WTC11 (cell line): ENCODE measurements around the gene KLHL40. TPM values are rescaled to one million over a fixed set of nuclear protein-coding genes. Genes with fewer than 3 reads are reported as not detected.

Experiments
- ATAC-seq: fragments of 200-7000 bp; cut with Tn5 transposase; 2 replicates; pipeline ENCODE4 v1.10.0; 2021; ENCODE audit warnings: mild to moderate bottlenecking, moderate library complexity
- CTCF ChIA-PET: fragments of 300-600 bp; sonication (Branson Sonifier 250); formaldehyde crosslinking; loops from one replicate; lab custom pipeline; 2021; ENCODE audit warnings: antibody characterized with exemption; lab: Charles Lee
- POLR2A ChIA-PET: fragments of 350-600 bp; sonication (Branson Sonifier 250); formaldehyde crosslinking; loops from one replicate; lab custom pipeline; 2021; ENCODE audit warnings: antibody characterized with exemption; lab: Charles Lee
- DNase-seq: peaks from one replicate; pipeline ENCODE4 v3.0.0; 2021; ENCODE audit warnings: low spot score
- H3K27ac Mint-ChIP-seq: 2 replicates; pipeline ENCODE4 v1.8.0; 2021; ENCODE audit warnings: mixed read lengths
- H3K27me3 Mint-ChIP-seq: 2 replicates; pipeline ENCODE4 v1.8.0; 2021; ENCODE audit warnings: low read depth, mild to moderate bottlenecking, moderate library complexity, mixed read lengths
- H3K36me3 Mint-ChIP-seq: 2 replicates; pipeline ENCODE4 v1.8.0; 2021; ENCODE audit warnings: mixed read lengths
- H3K4me1 Mint-ChIP-seq: 2 replicates; pipeline ENCODE4 v1.8.0; 2022; ENCODE audit warnings: mixed read lengths
- H3K4me3 Mint-ChIP-seq: 2 replicates; pipeline ENCODE4 v1.8.0; 2021; ENCODE audit warnings: mild to moderate bottlenecking, moderate library complexity, mixed read lengths
- H3K9me3 Mint-ChIP-seq: 2 replicates; pipeline ENCODE4 v1.8.0; 2021; ENCODE audit warnings: mixed read lengths
- ATF1 ChIP-seq: sonication (generic); formaldehyde crosslinking; IDR thresholded peaks from 2 replicates; pipeline ENCODE4 v1.8.1; 2023; ENCODE audit warnings: mild to moderate bottlenecking, moderate library complexity, missing genetic modification reagents
- CREB1 ChIP-seq: sonication (generic); formaldehyde crosslinking; IDR thresholded peaks from 2 replicates; pipeline ENCODE4 v1.8.0; 2023; ENCODE audit warnings: mild to moderate bottlenecking, missing genetic modification reagents
- EMX1 ChIP-seq: fragments of 250-450 bp; sonication (Bioruptor Pico); IDR thresholded peaks from 2 replicates; pipeline ENCODE4 v1.8.0; 2021; ENCODE audit warnings: mild to moderate bottlenecking
- FOXP1 ChIP-seq: sonication (generic); formaldehyde crosslinking; IDR thresholded peaks from 2 replicates; pipeline ENCODE4 v1.8.0; 2022; ENCODE audit warnings: missing genetic modification reagents, mild to moderate bottlenecking, moderate library complexity, borderline replicate concordance
- GABPB1 ChIP-seq: sonication (generic); formaldehyde crosslinking; IDR thresholded peaks from 2 replicates; pipeline ENCODE4 v1.8.1; 2023; ENCODE audit warnings: mild to moderate bottlenecking, missing genetic modification reagents
- JUN ChIP-seq: sonication (generic); formaldehyde crosslinking; IDR thresholded peaks from 2 replicates; pipeline ENCODE4 v1.8.0; 2023; ENCODE audit warnings: mild to moderate bottlenecking, missing genetic modification reagents
- NFE2L1 ChIP-seq: sonication (generic); formaldehyde crosslinking; IDR thresholded peaks from 2 replicates; pipeline ENCODE4 v1.8.1; 2023; ENCODE audit warnings: missing genetic modification reagents
- NR2C2 ChIP-seq: sonication (generic); formaldehyde crosslinking; IDR thresholded peaks from 2 replicates; pipeline ENCODE4 v1.8.0; 2022; ENCODE audit warnings: mild to moderate bottlenecking, missing genetic modification reagents
- PRRX2 ChIP-seq: fragments of 250-450 bp; sonication (Bioruptor Pico); IDR thresholded peaks from 2 replicates; pipeline ENCODE4 v1.8.0; 2021; ENCODE audit warnings: mild to moderate bottlenecking
- SP1 ChIP-seq: sonication (generic); formaldehyde crosslinking; conservative IDR thresholded peaks from 2 replicates; pipeline ENCODE4 v1.8.1; 2022; ENCODE audit warnings: missing genetic modification reagents
- ZNF138 ChIP-seq: sonication (generic); formaldehyde crosslinking; conservative IDR thresholded peaks from 2 replicates; pipeline ENCODE4 v1.8.1; 2022; ENCODE audit warnings: mild to moderate bottlenecking, moderate library complexity, missing genetic modification reagents
- ZNF317 ChIP-seq: sonication (generic); formaldehyde crosslinking; IDR thresholded peaks from 2 replicates; pipeline ENCODE4 v1.8.1; 2023; ENCODE audit warnings: low read depth, mild to moderate bottlenecking, moderate library complexity, missing genetic modification reagents, borderline replicate concordance
- ZNF396 ChIP-seq: fragments of 250-450 bp; sonication (Bioruptor Pico); IDR thresholded peaks from 2 replicates; pipeline ENCODE4 v1.8.0; 2021; ENCODE audit warnings: mild to moderate bottlenecking, moderate library complexity, borderline replicate concordance
- ZNF423 ChIP-seq: fragments of 250-450 bp; sonication (Bioruptor Pico); IDR thresholded peaks from 2 replicates; pipeline ENCODE4 v2.1.2; 2022; ENCODE audit warnings: mild to moderate bottlenecking, moderate library complexity
- total RNA-seq: library from RNA; stranded (reverse); gene quantifications from 3 replicates; pipeline ENCODE4 v1.2.3, GENCODE V29; 2021
- TF ChIP-seq, protein P1 (sequence below): fragments of 250-450 bp; sonication (Bioruptor Pico); IDR thresholded peaks from 2 replicates; pipeline ENCODE4 v1.8.0; 2021; ENCODE audit warnings: mild to moderate bottlenecking
- TF ChIP-seq, protein P2 (sequence below): sonication (generic); formaldehyde crosslinking; conservative IDR thresholded peaks from 2 replicates; pipeline ENCODE4 v1.8.1; 2023; ENCODE audit warnings: mild to moderate bottlenecking, low read depth, missing genetic modification reagents, moderate library complexity
- TF ChIP-seq, protein P3 (sequence below): sonication (generic); formaldehyde crosslinking; IDR thresholded peaks from 2 replicates; pipeline ENCODE4 v1.8.1; 2023; ENCODE audit warnings: mild to moderate bottlenecking, missing genetic modification reagents, moderate library complexity
- TF ChIP-seq, protein P4 (sequence below): sonication (generic); formaldehyde crosslinking; IDR thresholded peaks from 2 replicates; pipeline ENCODE4 v1.8.0; 2022; ENCODE audit warnings: mild to moderate bottlenecking, missing genetic modification reagents
- TF ChIP-seq, protein P5 (sequence below): fragments of 250-450 bp; sonication (Bioruptor Pico); conservative IDR thresholded peaks from 2 replicates; pipeline ENCODE4 v1.9.0; 2021; ENCODE audit warnings: mild to moderate bottlenecking
- TF ChIP-seq, protein P6 (sequence below): fragments of 250-450 bp; sonication (Bioruptor Pico); IDR thresholded peaks from 2 replicates; pipeline ENCODE4 v1.9.0; 2021; ENCODE audit warnings: mild to moderate bottlenecking
- TF ChIP-seq, protein P7 (sequence below): sonication (generic); formaldehyde crosslinking; IDR thresholded peaks from 2 replicates; pipeline ENCODE4 v1.8.0; 2022; ENCODE audit warnings: mild to moderate bottlenecking, missing genetic modification reagents

The KLHL40 gene
- total RNA-seq, 1 experiment from 2014 or later = not detected

DNA sequence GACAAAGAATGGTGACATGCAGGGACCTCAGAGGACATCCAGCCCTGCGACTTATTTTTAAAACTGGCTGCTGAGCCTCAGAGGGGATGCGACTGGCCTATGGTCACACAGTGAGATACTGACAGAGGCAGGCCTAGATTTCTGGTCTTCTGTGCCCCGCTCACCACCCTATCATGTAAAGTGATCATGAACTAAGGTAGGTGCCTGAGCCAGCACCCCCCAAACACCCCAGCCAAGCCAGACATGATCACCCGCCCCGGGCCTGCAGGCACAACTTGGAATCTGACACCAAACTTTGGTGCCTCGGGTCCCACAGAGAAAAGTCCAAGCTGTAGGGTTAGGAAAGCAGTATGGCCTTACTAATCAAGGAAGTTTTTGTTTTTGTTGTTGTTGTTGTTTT is 51.2 kb downstream of the KLHL40 start:
- no peaks in the 10 kb centered on the region for H3K36me3 Mint-ChIP-seq
- no peak overlapping the region for H3K27ac Mint-ChIP-seq
- TF ChIP-seq FOXP1 (no peak), ZNF396 (CRISPR knock-in tag) (no peak), ZNF317 (CRISPR knock-in tag) (no peak), NR2C2 (CRISPR knock-in tag) (no peak), GABPB1 (CRISPR knock-in tag) (no peak), ATF1 (CRISPR knock-in tag) (no peak), JUN (CRISPR knock-in tag) (no peak), ZNF138 (CRISPR knock-in tag) (no peak), CREB1 (CRISPR knock-in tag) (no peak)
- TF ChIP-seq, protein P1, sequence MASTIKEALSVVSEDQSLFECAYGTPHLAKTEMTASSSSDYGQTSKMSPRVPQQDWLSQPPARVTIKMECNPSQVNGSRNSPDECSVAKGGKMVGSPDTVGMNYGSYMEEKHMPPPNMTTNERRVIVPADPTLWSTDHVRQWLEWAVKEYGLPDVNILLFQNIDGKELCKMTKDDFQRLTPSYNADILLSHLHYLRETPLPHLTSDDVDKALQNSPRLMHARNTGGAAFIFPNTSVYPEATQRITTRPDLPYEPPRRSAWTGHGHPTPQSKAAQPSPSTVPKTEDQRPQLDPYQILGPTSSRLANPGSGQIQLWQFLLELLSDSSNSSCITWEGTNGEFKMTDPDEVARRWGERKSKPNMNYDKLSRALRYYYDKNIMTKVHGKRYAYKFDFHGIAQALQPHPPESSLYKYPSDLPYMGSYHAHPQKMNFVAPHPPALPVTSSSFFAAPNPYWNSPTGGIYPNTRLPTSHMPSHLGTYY (CRISPR knock-in tag) = no peak
- TF ChIP-seq, protein P2, sequence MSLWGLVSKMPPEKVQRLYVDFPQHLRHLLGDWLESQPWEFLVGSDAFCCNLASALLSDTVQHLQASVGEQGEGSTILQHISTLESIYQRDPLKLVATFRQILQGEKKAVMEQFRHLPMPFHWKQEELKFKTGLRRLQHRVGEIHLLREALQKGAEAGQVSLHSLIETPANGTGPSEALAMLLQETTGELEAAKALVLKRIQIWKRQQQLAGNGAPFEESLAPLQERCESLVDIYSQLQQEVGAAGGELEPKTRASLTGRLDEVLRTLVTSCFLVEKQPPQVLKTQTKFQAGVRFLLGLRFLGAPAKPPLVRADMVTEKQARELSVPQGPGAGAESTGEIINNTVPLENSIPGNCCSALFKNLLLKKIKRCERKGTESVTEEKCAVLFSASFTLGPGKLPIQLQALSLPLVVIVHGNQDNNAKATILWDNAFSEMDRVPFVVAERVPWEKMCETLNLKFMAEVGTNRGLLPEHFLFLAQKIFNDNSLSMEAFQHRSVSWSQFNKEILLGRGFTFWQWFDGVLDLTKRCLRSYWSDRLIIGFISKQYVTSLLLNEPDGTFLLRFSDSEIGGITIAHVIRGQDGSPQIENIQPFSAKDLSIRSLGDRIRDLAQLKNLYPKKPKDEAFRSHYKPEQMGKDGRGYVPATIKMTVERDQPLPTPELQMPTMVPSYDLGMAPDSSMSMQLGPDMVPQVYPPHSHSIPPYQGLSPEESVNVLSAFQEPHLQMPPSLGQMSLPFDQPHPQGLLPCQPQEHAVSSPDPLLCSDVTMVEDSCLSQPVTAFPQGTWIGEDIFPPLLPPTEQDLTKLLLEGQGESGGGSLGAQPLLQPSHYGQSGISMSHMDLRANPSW = no peak
- TF ChIP-seq, protein P3, sequence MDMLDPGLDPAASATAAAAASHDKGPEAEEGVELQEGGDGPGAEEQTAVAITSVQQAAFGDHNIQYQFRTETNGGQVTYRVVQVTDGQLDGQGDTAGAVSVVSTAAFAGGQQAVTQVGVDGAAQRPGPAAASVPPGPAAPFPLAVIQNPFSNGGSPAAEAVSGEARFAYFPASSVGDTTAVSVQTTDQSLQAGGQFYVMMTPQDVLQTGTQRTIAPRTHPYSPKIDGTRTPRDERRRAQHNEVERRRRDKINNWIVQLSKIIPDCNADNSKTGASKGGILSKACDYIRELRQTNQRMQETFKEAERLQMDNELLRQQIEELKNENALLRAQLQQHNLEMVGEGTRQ (CRISPR knock-in tag) = no peak
- TF ChIP-seq, protein P4, sequence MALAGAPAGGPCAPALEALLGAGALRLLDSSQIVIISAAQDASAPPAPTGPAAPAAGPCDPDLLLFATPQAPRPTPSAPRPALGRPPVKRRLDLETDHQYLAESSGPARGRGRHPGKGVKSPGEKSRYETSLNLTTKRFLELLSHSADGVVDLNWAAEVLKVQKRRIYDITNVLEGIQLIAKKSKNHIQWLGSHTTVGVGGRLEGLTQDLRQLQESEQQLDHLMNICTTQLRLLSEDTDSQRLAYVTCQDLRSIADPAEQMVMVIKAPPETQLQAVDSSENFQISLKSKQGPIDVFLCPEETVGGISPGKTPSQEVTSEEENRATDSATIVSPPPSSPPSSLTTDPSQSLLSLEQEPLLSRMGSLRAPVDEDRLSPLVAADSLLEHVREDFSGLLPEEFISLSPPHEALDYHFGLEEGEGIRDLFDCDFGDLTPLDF (CRISPR knock-in tag) = no peak
- H3K4me1 Mint-ChIP-seq = peaks cover 45% of the 10 kb centered on the region
- no peak overlapping the region for H3K4me3 Mint-ChIP-seq
- POLR2A ChIA-PET = no interaction called here
- ATAC-seq (no peak), DNase-seq (no peak)
- peaks cover 6% of the 10 kb centered on the region; the same call in 1 of the 2 replicates for H3K27me3 Mint-ChIP-seq
- CTCF ChIA-PET = interaction anchor here (1.7 to 2.2 kb wide), 3 partner anchors 9 to 94 kb away, joined by 5 to 20 read pairs (median 11); no protein-coding TSS in a partner anchor
- H3K9me3 Mint-ChIP-seq = no peaks in the 10 kb centered on the region; the same call in 1 of the 2 replicates

DNA sequence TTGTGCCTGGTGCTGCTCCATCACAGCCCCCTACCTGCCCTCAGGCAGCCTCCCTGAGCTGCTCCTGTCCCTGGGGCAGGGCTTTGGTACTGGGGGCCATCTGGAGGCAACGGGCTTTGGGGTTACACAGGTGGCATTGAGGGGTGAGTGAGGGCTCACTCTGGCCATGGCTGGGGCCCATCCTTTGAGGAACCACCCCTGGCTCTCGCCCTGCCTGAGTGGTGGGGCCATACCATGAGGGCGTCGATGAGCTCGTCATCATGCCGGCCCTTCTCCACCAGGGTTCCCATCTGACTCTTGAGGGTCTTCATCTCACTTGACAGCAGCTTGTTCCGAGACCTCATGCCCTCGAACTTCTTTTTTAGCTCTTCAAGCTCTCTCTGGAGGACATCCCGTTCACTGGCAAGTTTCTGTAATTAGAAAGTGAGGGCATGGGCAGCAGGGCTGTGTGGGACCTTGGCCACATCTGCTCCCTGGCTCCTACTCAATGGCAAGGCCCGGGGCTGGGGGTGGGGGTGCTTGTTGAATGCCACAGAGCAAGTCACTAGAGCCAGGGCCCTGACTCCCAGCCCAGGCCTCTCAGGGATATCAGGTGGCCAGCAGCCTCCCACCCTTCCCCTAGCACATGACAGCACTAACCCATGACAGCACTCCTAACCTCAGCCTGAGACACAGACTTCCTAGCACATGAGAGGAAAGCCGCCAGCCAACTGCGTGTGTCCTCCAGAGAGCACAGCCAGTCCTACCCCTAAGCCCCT is 54.2 kb downstream of the KLHL40 start:
- Mint-ChIP-seq H3K4me1 (peaks cover 23% of the 10 kb centered on the region), H3K36me3 (no peaks in the 10 kb centered on the region), H3K9me3 (no peaks in the 10 kb centered on the region; the same call in 1 of the 2 replicates), H3K4me3 (no peak overlapping the region), H3K27ac (no peak overlapping the region), H3K27me3 (peaks cover 6% of the 10 kb centered on the region; the same call in 1 of the 2 replicates)
- no peak for DNase-seq
- POLR2A ChIA-PET = no interaction called here
- 0 out of 2 replicates have a peak, but pooled peaks have one; percentile 9 for ATAC-seq
- CTCF ChIA-PET = interaction anchor here (2.1 kb wide), 1 partner anchor 11 kb away, joined by 10 read pairs; no protein-coding TSS in a partner anchor
- TF ChIP-seq, protein P5, sequence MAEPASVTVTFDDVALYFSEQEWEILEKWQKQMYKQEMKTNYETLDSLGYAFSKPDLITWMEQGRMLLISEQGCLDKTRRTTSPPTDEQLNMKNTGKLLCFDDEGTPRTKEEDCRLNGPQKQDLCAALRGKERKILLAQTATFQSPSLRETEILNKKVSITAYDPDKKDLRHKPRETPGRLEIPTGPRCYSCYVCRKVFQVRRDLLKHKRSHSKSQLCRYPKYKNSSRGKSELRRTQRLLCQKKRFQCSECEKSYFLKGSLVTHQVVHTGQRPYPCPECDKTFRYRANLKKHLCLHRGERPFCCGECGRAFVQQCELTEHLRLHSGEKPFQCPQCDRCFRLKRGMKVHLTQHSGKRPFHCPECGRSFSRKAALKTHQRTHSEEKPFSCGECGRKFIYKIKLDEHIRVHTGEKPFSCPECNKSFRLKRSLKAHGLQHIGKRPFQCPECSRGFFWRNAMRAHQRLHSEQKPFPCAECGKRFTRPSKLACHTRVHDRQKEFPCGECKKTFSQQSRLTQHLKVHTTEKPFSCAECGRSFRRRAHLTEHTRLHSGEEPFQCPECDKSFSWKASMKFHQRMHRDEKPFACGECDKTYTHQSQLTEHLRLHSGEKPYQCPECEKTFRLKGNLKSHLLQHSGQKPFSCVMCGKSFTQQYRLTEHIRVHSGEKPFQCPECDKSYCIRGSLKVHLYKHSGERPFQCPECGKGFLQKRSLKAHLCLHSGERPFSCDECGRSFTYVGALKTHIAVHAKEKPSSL = no peak
- TF ChIP-seq ZNF423 (CRISPR knock-in tag) (no peak), EMX1 (CRISPR knock-in tag) (no peak), SP1 (CRISPR knock-in tag) (no peak), PRRX2 (CRISPR knock-in tag) (no peak), NFE2L1 (CRISPR knock-in tag) (no peak)
- TF ChIP-seq, protein P6, sequence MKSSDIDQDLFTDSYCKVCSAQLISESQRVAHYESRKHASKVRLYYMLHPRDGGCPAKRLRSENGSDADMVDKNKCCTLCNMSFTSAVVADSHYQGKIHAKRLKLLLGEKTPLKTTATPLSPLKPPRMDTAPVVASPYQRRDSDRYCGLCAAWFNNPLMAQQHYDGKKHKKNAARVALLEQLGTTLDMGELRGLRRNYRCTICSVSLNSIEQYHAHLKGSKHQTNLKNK (CRISPR knock-in tag) = no peak
- TF ChIP-seq, protein P2 = no peak
- TF ChIP-seq, protein P7, sequence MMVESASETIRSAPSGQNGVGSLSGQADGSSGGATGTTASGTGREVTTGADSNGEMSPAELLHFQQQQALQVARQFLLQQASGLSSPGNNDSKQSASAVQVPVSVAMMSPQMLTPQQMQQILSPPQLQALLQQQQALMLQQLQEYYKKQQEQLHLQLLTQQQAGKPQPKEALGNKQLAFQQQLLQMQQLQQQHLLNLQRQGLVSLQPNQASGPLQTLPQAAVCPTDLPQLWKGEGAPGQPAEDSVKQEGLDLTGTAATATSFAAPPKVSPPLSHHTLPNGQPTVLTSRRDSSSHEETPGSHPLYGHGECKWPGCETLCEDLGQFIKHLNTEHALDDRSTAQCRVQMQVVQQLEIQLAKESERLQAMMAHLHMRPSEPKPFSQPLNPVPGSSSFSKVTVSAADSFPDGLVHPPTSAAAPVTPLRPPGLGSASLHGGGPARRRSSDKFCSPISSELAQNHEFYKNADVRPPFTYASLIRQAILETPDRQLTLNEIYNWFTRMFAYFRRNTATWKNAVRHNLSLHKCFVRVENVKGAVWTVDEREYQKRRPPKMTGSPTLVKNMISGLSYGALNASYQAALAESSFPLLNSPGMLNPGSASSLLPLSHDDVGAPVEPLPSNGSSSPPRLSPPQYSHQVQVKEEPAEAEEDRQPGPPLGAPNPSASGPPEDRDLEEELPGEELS (CRISPR knock-in tag) = no peak
